Ascending aorta (tissue), 2 donors: ENCODE data around the gene DGKD. TPM values are rescaled to one million over a fixed set of nuclear protein-coding genes. Genes with fewer than 3 reads are reported as not detected.

Source experiments
- DNase-seq, 2 donors: peaks; one replicate each; pipeline ENCODE4 v3.0.0-alpha.2; 2019; ENCODE audit warnings: low spot score in 2 of 2
- H3K27ac ChIP-seq, 2 donors: fragments of 200-600 bp; sonication (generic); one replicate each; pipeline ENCODE4 v1.5.1; 2016 to 2017; ENCODE audit warnings: mild to moderate bottlenecking in 1 of 2
- H3K27me3 ChIP-seq: fragments of 200-600 bp; sonication (generic); one replicate; pipeline ENCODE4 v1.5.1; 2017
- H3K36me3 ChIP-seq, 2 donors: fragments of 200-600 bp; sonication (generic); one replicate each; pipeline ENCODE4 v1.5.1; 2016
- H3K4me1 ChIP-seq, 2 donors: fragments of 200-600 bp; sonication (generic); one replicate each; pipeline ENCODE4 v1.5.1; 2016 to 2017; ENCODE audit warnings: mild to moderate bottlenecking in 1 of 2
- H3K4me3 ChIP-seq, 2 donors: fragments of 200-600 bp; sonication (generic); one replicate each; pipeline ENCODE4 v1.5.1; 2016 to 2017; ENCODE audit warnings: mild to moderate bottlenecking in 1 of 2
- H3K9me3 ChIP-seq, 2 donors: fragments of 200-600 bp; sonication (generic); one replicate each; pipeline ENCODE4 v1.5.1; 2016
- intact Hi-C: fragments of 100-400 bp; cut with DNase I; formaldehyde crosslinking; loops from one replicate; pipeline ENCODE4 v1.15.1; 2023
- total RNA-seq: library from RNA; depleted of rRNA; stranded (reverse); fragments of >200 nt; gene quantifications from one replicate; pipeline ENCODE4 v1.1.0, GENCODE V29; 2016
- TF ChIP-seq, protein P1 (sequence below), 3 experiments: fragments of 200-600 bp in 2 of 3; fragments of 450-650 bp in 1 of 3; sonication (generic) in 2 of 3; IDR thresholded peaks; one replicate each; pipeline ENCODE4 v1.5.1; 2016 to 2019; ENCODE audit warnings: antibody characterized with exemption in 3 of 3, mild to moderate bottlenecking in 1 of 3, moderate library complexity in 1 of 3

Gene DGKD
- total RNA-seq, 1 donor from 2014 or later: 28.3 TPM

DNA sequence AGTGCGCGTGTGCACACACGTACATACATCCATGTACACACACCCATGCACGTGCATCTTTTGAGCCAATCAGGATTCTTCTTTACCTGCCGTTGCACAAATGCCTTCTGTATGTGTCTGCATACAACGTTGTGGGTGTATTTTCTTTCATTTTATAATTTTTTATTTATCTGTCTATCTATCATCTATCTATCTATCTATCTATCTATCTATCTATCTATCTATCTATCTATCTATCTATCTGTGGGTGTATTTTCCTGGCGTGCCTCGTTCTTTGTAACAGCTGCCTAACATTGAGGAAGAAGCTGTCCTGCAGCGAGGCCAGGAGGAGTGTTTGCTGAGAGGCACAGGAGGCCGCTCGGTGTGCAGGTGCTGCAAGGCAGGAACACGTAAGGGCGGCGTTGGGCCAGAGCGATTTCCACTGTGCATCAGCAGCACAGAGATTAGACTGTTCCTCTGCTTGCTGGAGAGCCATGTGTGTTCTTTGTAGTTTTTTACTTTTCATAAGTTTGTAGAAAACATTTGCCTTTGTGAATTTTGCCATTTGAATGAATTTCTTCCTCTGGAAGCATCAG lies 84.4 kb downstream of the DGKD start:
- no peak for DNase-seq
- Histone ChIP-seq H3K9me3 (no peaks in the 10 kb centered on the region), H3K27me3 (no peaks in the 10 kb centered on the region), H3K4me3 (no peak overlapping the region), H3K36me3 (peaks cover 45 to 78% of the 10 kb centered on the region in 2 donors), H3K4me1 (no peaks in the 10 kb centered on the region), H3K27ac (no peak overlapping the region)
- TF ChIP-seq, protein P1, sequence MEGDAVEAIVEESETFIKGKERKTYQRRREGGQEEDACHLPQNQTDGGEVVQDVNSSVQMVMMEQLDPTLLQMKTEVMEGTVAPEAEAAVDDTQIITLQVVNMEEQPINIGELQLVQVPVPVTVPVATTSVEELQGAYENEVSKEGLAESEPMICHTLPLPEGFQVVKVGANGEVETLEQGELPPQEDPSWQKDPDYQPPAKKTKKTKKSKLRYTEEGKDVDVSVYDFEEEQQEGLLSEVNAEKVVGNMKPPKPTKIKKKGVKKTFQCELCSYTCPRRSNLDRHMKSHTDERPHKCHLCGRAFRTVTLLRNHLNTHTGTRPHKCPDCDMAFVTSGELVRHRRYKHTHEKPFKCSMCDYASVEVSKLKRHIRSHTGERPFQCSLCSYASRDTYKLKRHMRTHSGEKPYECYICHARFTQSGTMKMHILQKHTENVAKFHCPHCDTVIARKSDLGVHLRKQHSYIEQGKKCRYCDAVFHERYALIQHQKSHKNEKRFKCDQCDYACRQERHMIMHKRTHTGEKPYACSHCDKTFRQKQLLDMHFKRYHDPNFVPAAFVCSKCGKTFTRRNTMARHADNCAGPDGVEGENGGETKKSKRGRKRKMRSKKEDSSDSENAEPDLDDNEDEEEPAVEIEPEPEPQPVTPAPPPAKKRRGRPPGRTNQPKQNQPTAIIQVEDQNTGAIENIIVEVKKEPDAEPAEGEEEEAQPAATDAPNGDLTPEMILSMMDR (IDR thresholded peaks at IDR 0.05): no peak
- intact Hi-C loops: no loop called here

DNA sequence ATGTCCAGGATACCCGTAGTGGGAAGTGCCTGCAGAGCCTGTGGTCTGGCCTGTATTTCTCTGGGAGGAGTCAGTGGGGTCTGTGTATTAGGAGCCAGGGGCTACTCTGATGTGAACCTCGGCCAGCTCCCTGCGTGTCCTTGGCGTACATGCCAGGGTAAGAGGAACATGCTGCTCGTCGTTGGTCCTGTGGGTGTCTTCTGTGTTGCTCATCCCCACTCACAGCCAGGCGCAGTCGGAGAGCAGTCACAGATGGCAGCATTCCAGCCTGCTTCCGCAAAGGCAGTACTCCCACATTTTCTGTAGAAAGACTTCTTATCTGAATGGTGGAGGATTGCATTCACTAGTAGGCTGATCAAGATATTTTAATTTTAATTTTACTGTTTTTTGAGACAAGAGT lies 84.9 kb downstream of the DGKD start:
- Histone ChIP-seq H3K27ac (no peak overlapping the region), H3K4me3 (no peak overlapping the region), H3K36me3 (peaks cover 46 to 83% of the 10 kb centered on the region in 2 donors), H3K4me1 (no peaks in the 10 kb centered on the region), H3K27me3 (no peaks in the 10 kb centered on the region), H3K9me3 (no peaks in the 10 kb centered on the region)
- TF ChIP-seq, protein P1 (IDR thresholded peaks at IDR 0.05): no peak
- intact Hi-C loops: no loop called here
- no peak for DNase-seq

DNA sequence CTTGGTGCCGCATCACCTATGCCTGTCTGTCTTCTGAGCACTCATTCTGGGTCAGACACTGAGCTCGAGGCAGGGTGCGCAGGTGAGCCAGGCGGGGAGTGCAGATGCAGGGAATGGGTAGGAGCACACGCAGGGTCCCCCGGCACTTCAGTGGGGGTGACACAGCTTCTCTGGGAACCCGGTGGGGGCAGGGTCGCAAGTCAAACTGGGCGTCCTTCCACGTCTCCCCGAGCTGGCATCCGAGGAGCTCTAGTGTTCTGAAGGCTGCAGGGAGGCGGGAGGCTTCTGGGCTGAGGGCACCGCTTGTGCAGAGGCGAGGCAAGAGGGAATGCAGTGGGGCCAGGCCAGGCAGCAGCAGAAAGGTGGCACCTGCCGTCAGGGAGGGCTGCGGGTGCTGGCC lies 86.0 kb downstream of the DGKD start:
- TF ChIP-seq, protein P1 (IDR thresholded peaks at IDR 0.05): no peak
- Histone ChIP-seq H3K9me3 (no peaks in the 10 kb centered on the region), H3K36me3 (peaks cover 50 to 84% of the 10 kb centered on the region in 2 donors), H3K27ac (no peak overlapping the region), H3K27me3 (no peaks in the 10 kb centered on the region), H3K4me1 (no peaks in the 10 kb centered on the region), H3K4me3 (no peak overlapping the region)
- DNase-seq: no peak
- intact Hi-C loops: loop anchor here (5.0 to 10.0 kb wide), 3 partner anchors 47 to 156 kb away; no protein-coding TSS in a partner anchor

DNA sequence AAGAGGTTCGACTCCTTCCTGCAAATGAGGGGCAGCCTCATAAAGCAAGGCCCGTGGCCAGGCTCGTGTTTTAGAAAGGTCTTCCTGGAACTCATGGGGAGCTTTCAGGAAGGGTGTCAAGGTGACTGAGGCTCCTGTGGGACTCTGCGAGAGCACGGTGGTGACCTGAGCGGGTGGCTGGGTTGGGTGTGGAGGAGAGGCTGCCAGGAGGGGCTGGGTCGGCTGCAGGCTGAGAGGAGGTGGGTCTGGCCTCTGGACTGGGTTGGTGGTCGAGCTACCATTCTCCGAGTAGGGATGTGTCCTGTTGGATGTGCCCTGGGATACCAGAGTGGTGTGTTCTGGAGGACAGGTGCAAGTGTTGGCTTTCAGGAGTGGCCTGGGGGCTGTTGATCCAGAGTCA lies 86.4 kb downstream of the DGKD start:
- Histone ChIP-seq H3K27me3 (no peaks in the 10 kb centered on the region), H3K9me3 (no peaks in the 10 kb centered on the region), H3K4me1 (no peaks in the 10 kb centered on the region), H3K36me3 (peaks cover 48 to 84% of the 10 kb centered on the region in 2 donors), H3K4me3 (no peak overlapping the region), H3K27ac (no peak overlapping the region)
- TF ChIP-seq, protein P1 (IDR thresholded peaks at IDR 0.05): no peak
- intact Hi-C loops: loop anchor here (5.0 to 10.0 kb wide), 3 partner anchors 47 to 156 kb away; no protein-coding TSS in a partner anchor
- DNase-seq: no peak

DNA sequence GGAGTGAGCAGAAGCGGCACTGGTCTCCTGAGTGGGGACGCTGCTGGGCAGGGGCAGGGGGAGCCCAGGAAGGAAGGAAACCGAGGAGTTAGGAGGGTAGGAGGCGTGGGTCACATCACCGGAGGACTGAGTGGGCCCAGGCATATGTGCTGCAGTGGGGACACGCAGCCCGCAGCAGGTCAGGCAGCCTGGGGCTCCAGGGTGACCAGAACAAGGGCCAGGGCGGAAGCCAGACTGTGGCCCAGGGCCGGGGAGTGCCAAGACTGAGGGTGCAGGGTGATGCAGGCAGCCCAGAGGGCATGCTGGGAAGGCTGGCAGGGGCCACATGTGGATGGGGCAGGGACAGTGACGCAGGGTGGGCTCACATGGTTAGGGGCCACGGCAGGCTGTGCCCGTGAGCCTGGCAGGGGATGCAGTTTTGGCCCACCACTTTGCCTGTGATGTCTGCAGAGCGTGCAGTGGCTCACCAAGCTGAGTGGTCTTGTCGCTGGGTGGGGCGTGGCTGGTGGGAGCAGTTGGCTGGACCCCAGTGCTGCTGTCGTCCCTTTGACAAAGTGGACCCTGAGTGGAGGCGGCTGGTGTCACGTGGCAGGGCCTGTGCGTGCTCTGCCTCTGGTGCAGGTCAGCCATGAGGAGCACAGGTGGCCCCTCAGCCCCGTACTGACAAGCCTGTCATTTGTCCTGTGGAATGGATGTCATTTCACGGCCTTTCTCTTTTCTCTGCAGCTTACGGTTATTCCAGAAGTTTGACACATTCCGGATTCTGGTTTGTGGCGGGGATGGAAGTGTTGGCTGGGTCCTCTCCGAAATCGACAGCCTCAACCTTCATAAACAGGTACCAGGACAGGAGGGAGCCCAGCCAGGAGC lies 87.1 kb downstream of the DGKD start:
- Histone ChIP-seq H3K27me3 (no peaks in the 10 kb centered on the region), H3K4me3 (no peak overlapping the region), H3K4me1 (no peaks in the 10 kb centered on the region), H3K36me3 (peaks cover 47 to 84% of the 10 kb centered on the region in 2 donors), H3K27ac (no peak overlapping the region), H3K9me3 (no peaks in the 10 kb centered on the region)
- TF ChIP-seq, protein P1 (IDR thresholded peaks at IDR 0.05): no peak
- intact Hi-C loops: loop anchor here (5.0 to 10.0 kb wide), 3 partner anchors 46 to 157 kb away; no protein-coding TSS in a partner anchor
- DNase-seq: peak in 1 of 2 donors; percentile 56
